ENCODE data around the gene C2orf42. TPM values are rescaled to one million over a fixed set of nuclear protein-coding genes. Genes with fewer than 3 reads are reported as not detected.
A peak's percentile ranks its signal among the peaks of the same experiment; 100 is the strongest.

C2orf42 gene
- total RNA-seq, 1 donor from 2014 or later: 18.8 TPM

DNA sequence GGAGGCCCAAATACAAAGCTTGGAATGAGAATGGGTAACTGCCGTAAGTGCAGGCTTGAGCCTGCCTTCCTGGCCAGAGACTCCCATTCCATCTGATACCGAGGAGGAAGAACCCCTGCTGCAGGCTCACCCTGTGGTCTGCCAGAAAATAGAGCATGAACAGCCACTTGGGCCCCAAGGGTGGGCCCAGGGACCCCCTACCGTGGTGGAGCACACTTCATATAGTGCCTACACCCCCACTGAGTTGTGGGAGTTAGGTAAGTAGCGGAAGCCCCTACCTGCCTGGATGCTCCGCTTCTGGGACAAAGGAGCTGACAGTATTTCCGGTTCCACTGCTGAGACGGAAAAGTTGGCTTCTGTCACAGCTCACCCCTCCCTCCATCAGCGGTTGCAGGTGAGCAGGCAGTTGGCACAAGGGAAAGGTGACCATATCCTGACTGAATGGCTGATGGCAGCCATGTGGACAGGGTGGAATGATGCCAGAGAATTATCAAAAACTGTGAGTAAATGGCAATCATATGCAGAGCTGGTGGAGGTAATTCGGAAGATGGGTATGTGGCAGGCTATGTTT is 11.5 kb upstream of the C2orf42 start:
- Mint-ChIP-seq H3K4me3 (no peak overlapping the region), H3K27me3 (no peaks in the 10 kb centered on the region), H3K4me1 (ENCODE audit: unreplicated experiment) (no peaks in the 10 kb centered on the region), H3K9me3 (no peaks in the 10 kb centered on the region), H3K36me3 (no peaks in the 10 kb centered on the region), H3K27ac (no peak overlapping the region)
- no peak for DNase-seq (ENCODE audit: extremely low spot score, unreplicated experiment)
- TF ChIP-seq CTCF (conservative IDR thresholded peaks at IDR 0.05): no peak

- no peak for TF ChIP-seq CTCF (conservative IDR thresholded peaks at IDR 0.05)
- Mint-ChIP-seq H3K36me3 (no peaks in the 10 kb centered on the region), H3K27ac (no peak overlapping the region), H3K27me3 (no peaks in the 10 kb centered on the region), H3K4me1 (ENCODE audit: unreplicated experiment) (no peaks in the 10 kb centered on the region), H3K4me3 (no peak overlapping the region), H3K9me3 (no peaks in the 10 kb centered on the region)
- no peak for DNase-seq (ENCODE audit: extremely low spot score, unreplicated experiment)
These were observed 11.0 kb upstream of the C2orf42 start for GRCh38 chr2:70201831-70202230.

- DNase-seq (ENCODE audit: extremely low spot score, unreplicated experiment): no peak
- Mint-ChIP-seq H3K9me3 (no peaks in the 10 kb centered on the region), H3K27ac (no peak overlapping the region), H3K27me3 (no peaks in the 10 kb centered on the region), H3K4me3 (no peak overlapping the region), H3K36me3 (no peaks in the 10 kb centered on the region), H3K4me1 (ENCODE audit: unreplicated experiment) (no peaks in the 10 kb centered on the region)
- TF ChIP-seq CTCF (conservative IDR thresholded peaks at IDR 0.05): no peak
These were observed 10.5 kb upstream of the C2orf42 start for GRCh38 chr2:70201225-70201768.

- Mint-ChIP-seq H3K27me3 (no peaks in the 10 kb centered on the region), H3K4me1 (ENCODE audit: unreplicated experiment) (no peaks in the 10 kb centered on the region), H3K27ac (no peak overlapping the region), H3K9me3 (no peaks in the 10 kb centered on the region), H3K4me3 (no peak overlapping the region), H3K36me3 (no peaks in the 10 kb centered on the region)
- no peak for TF ChIP-seq CTCF (conservative IDR thresholded peaks at IDR 0.05)
- no peak for DNase-seq (ENCODE audit: extremely low spot score, unreplicated experiment)
These were observed 8.6 kb upstream of the C2orf42 start for GRCh38 chr2:70199320-70199864.

DNA sequence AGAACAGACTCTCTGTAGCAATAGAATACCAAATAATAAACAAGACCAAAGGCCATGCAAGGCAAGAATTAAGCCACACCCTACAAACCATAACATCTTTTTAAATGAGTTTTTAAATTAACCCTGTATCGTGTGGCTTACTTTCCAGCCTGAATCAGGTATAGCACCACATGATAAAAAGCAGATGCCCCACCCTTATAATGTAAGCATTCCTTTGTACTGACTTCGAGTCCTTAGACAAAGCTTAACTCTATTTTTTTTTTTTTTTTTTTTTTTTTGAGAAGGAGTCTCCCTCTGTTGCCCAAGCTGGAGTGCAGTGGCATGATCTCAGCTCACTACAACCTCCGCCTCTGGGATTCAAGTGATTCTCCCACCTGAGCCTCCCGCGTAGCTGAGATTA is 1.7 kb upstream of the C2orf42 start:
- peak overlapping the region; percentile 69 for H3K27ac Mint-ChIP-seq
- H3K9me3 Mint-ChIP-seq: no peaks in the 10 kb centered on the region
- no peak for TF ChIP-seq CTCF (conservative IDR thresholded peaks at IDR 0.05)
- H3K4me1 Mint-ChIP-seq (ENCODE audit: unreplicated experiment): peaks cover 15% of the 10 kb centered on the region
- DNase-seq (ENCODE audit: extremely low spot score, unreplicated experiment): no peak
- H3K36me3 Mint-ChIP-seq: no peaks in the 10 kb centered on the region
- no peaks in the 10 kb centered on the region for H3K27me3 Mint-ChIP-seq
- H3K4me3 Mint-ChIP-seq: peak overlapping the region; percentile 25

Measured in type B pancreatic cell (in vitro differentiated cells).